ENCODE data around the gene TRABD2B.

DNA sequence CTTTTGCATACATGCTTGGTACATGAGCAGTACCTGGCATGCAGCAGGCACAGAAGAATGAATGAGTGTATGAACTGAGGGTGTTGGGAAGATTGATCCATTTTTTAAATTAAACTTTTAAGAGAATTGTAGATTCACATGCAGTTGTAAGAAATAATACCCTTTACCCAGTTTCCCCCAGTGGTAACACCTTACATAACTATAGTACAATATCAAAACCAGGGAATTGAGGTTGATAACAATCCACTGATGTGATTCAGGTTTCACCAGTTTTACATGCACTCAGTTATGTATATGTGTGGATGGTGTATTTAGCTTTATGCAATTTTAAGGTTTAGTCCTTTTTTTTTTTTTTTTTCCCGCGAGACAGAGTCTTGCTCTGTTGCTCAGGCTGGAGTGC is 20.5 kb downstream of the TRABD2B start:
- TF ChIP-seq CTCF (IDR thresholded peaks at IDR 0.05; ENCODE audit: low read depth, low read length, missing input control) = no peak
- no peak for TF ChIP-seq HNF4A (conservative IDR thresholded peaks at IDR 0.05)
- TF ChIP-seq, protein P1, sequence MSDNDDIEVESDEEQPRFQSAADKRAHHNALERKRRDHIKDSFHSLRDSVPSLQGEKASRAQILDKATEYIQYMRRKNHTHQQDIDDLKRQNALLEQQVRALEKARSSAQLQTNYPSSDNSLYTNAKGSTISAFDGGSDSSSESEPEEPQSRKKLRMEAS (IDR thresholded peaks at IDR 0.05) = no peak
- TF ChIP-seq REST (IDR thresholded peaks at IDR 0.05) = no peak
- no peak for TF ChIP-seq YY1 (IDR thresholded peaks at IDR 0.05)
- no peak for TF ChIP-seq RAD21 (IDR thresholded peaks at IDR 0.05)
- no peak for TF ChIP-seq EGR1 (IDR thresholded peaks at IDR 0.05; ENCODE audit: low read depth in 2 of 2)
